Measurements from ENCODE around the gene LARGE2.

The LARGE2 gene

GRCh38 chr11:45922425-45923082 lies at the start of gene LARGE2:
Gene LARGE2, plus strand, starts transcription at chr11:45922656. Its CDS starts 227 bp downstream, at chr11:45922883.
- DNase-seq, result no peak

DNA sequence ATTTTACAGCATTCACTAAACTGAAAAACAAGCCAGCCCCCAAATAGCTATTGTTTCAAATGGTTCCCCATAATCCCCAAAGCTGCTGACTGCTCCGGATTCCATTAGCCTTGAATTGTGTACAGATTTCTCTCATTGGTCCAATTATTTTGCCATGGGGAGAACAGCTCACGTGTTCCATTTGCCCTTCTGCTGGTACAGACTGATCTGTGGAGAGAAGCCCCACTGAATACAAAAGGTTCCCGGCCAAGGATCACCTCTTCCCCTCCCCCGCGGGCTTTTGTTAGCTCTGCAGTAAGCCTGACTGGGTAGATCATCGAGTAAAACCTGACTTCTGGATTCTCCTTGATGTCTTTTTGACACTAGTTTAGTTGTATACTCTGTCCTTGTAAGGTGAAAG lies 46.1 kb upstream of the LARGE2 start:
- no peak for DNase-seq

DNA sequence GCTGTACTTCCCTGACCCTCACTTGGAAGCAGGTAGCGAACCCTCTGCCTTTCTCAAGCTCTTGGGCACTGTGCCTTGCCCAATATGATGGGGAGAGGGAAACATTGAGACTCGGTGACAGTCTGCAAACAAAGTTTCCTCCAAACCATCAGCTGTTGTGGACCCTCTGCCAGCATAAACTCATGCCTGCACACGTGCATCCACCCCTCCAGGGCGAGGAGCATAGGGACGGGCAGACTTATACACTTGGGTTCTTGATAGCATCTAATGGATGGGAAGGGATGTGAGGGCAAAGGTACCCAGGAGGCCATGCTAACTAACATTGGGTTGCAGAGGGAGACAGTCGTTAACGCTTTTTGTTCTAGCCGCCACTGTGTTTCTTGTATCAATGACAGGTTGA lies 45.2 kb upstream of the LARGE2 start:
- no peak for DNase-seq

- no peak for DNase-seq
These were observed 44.6 kb upstream of the LARGE2 start for GRCh38 chr11:45877845-45878244.

- DNase-seq, result no peak
These were observed 42.4 kb upstream of the LARGE2 start for GRCh38 chr11:45879803-45880686.

DNA sequence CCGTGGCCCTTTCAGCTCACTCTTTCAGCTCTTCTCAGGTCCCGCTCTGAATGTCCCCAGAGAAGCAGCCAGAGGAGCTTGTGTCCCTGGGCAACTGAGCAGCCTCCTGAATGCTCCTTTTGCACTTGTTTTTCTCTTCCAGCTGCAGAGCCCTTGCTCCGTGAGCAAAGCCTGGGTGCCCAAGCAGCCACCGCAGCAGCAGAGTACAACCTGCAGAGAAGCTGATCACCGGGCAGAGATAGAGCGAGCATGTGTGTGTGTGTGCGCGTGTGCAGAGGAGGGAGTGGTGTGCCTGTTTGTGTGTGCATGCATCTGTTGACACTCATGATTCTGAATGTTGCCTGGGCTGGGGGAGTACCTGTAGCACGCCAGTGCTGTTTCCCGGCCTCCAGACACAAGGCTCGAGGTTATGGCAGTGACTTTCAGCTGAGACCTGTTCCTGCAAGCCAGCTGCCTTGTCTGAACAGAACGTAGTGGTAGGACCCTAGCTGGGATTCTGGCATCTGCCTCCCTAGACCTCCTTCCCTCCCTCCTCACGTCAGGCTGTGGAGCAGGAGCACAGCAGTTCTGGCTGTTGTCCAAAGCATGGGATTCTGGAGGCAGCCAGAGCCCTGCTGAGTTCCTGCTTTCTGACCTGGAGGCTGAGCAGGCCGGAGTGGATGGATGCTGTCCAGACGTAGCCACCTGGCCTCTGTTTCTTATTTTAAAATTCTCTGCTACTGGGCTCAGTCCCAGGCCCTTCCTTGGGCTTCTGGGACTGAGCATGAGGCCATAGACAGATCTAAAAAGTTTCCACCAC lies 41.5 kb upstream of the LARGE2 start:
- DNase-seq, result no peak

DNA sequence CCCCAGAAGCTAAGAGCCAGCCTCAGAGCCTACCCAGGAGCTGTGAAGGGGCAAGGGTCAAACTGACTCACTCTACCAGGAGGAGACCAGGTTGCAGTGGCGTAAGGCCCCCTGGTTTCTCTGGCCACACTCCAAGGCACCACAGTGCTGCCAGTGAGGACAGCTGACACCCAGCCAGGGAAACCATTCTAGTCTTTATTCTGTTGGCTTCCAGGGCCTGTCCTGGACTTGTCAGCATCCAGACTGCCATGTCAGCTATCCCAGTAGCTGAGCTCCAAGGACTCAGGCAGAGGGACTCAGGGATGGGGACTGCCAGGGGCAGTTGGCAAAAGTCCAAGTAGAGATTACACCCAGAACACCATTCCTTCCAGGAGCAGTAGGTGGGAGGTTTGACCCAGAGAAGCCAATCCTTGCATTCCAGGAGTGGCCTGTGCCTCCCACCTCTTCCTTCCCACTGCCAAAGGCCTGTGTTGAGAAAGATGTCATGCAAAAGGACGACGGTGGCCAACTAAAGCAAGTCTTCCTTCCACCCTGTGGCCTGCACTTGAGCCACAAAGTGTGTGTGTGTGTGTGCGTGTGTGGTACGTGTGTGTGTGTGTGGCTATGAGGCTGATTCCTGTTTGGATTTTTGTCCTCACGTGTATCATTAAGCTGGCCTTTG lies 40.6 kb upstream of the LARGE2 start:
- no peak for DNase-seq

DNA sequence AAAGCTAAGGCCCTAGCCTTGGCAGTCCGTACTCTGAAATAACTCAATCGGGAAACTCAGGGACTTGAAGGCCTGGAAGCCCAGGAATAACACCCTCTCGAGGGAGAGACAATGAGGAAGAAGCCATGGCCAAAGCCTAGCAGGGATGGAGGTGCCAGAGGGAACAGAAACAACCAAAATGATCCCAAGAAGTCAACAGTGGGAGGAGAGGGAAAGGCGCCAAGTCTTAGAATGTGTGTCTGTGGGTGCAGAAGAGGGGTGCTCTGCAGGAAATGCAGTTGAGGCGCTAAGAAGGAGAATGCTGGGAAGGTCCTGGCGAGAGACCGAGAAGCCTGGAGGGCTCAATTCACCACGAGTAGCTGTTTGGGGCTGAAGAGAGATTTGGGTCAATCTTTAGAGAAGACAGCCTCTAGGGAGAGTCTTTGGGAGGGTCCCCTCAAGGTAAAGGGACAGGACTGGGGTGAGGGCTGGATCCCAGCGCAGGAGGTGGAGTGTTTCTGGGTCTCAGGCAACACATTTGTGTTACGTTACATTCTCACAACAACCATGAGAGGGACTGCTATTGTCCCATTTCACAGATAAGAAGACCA lies 37.8 kb upstream of the LARGE2 start:
- no peak for DNase-seq

- DNase-seq, result no peak
These were observed 37.1 kb upstream of the LARGE2 start, which contains the start of gene MAPK8IP1 for GRCh38 chr11:45885274-45885920. Gene MAPK8IP1, plus strand, starts transcription at chr11:45885651. Its CDS starts 170 bp downstream, at chr11:45885821.

GRCh38 chr11:45885921-45886721 lies 36.3 kb upstream of the LARGE2 start:
- no peak for DNase-seq

- no peak for DNase-seq
These were observed 35.5 kb upstream of the LARGE2 start for GRCh38 chr11:45886816-45887520.

DNA sequence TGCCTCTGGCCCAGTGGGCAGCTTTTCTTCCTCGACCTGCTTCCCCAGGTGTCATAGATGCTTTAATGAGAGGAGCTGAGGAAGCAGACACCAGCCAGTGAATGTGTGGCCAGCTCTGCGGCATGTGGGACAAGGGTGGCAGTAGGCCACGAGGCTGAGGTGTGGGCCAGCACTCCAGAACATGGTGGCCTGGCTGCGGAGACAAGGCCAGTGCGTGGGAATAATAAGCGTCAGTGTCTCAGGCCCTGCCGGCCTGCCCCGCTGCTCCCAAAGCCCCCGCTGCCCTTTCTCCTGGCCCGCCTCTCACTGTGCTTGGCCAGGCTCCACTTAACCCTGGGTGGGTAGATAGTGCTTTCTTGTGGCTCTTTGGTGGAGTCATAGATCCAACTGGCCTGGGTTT lies 34.9 kb upstream of the LARGE2 start:
- DNase-seq, result no peak

- DNase-seq, result no peak
These were observed 32.9 kb upstream of the LARGE2 start for GRCh38 chr11:45889555-45889954.

- DNase-seq, result no peak
These were observed 32.5 kb upstream of the LARGE2 start for GRCh38 chr11:45889966-45890365.

DNA sequence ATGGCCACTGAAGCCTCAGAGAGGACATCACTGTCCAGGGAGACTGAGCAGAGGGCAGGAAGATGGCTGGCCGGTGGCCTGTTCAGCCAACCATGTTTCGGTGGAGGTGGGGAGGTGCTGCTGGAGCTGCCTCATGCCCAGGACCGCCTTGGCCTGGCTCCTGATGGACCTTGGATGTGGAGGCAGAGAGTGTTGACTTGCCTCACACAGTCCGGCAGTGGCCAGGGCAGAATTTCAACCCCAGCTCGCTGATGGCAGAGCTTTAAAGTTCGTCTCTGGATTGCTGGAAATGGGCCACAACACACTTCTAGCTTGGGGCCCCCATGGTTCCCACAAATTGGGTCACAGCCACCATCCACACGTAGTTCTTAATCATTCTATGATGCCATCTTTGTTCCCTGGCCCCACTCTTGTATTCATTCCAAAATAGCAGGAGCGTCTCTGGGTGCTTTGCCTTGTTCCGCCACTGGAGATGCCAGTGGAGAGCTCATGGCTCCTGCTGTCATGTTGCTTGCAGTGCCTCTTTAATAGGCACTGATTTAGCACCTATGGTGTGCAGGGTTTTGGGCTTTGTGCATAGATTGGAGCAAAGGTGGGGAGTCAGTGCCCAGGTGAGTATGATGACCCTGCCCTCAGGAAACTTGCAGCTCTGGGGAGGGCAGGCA lies 31.4 kb upstream of the LARGE2 start:
- no peak for DNase-seq

DNA sequence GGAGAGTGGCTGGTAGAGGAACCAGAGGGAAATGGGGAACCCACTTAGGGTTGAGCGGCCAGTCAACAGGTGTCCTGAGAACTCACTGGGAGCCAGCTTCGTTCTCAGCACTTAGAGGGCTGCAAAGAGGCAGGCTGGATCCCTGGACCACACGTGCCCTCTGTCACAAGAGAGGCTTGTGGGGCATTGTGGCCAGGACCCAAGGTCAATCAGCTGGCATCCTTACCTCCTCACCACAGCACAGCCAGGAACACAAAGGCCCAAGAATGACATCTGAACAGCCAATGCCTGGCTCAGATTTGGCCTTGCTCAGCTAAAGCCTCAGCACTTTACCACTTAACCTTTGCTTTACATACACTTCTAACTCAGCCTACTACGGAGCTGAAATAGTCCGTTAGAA lies 29.6 kb upstream of the LARGE2 start:
- DNase-seq, result no peak

- no peak for DNase-seq
These were observed 27.8 kb upstream of the LARGE2 start for GRCh38 chr11:45894555-45895247.

DNA sequence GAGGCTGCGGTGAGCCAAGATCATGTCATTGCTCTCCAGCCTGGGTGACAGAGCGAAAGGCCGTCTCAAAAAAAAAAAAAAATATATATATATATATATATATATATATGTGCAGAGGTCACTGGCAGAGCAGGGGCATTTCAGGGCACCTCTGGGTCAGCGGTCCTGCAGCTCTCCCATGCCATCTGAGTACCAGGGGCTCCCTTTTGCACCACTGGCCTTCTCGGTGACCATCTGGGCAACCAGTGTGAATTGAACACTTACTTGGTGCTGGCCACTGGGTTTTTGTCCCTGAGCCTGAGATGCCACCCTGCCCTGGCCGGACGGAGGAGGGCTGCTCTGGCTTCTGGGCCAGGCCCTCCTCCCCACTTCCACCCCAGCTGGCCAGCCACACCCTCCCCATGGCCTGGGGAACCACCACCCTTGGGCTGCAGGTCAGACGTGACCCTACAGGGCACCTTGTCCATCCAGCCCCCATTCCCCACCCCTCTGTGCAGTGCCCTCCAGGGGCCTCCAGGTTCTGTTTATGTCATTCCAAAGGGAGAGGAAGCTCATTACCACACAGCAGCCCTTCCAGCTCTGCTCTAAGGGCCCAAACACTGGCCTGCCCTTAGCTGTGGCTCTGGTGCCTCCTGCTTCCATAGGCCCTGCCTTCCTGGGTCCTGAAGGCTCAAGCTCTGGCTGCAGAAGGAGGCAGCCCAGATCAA lies 26.8 kb upstream of the LARGE2 start:
- no peak for DNase-seq

All from cortex of kidney (tissue), 1 donor.